Loucy (cell line): ENCODE results near the gene PECR.

Experiments used
- EZH2phosphoT487 ChIP-seq: fragments of 200-600 bp; IDR thresholded peaks from 2 replicates; pipeline ENCODE4 v1.6.1; 2018; ENCODE audit warnings: antibody characterized with exemption, mild to moderate bottlenecking, moderate library complexity, borderline replicate concordance
- TF ChIP-seq, protein P1 (sequence below): fragments of 200-600 bp; sonication (generic); conservative IDR thresholded peaks from 2 replicates; pipeline ENCODE4 v1.5.1; 2014; ENCODE audit warnings: mild to moderate bottlenecking, antibody characterized with exemption, low read length

DNA sequence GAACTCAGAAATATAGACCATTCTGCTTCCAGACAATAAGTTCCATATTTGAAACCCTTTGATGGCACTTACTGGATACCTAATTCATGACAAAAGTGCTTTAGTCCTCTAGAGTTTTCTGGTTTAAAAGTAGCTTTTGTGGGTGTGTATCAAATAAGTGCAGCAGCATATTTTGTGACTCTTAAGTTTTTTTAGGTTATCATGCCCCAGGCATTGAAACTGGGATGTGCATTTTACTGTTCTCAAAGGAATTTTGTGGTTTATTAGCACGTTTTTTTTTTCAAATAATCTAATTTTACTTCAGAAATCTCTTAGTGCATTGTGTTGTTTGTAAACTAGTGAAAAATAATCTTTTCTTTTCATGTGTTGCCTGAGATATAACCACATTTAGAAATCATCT lies 29.0 kb upstream of the PECR start:
- TF ChIP-seq, protein P1, sequence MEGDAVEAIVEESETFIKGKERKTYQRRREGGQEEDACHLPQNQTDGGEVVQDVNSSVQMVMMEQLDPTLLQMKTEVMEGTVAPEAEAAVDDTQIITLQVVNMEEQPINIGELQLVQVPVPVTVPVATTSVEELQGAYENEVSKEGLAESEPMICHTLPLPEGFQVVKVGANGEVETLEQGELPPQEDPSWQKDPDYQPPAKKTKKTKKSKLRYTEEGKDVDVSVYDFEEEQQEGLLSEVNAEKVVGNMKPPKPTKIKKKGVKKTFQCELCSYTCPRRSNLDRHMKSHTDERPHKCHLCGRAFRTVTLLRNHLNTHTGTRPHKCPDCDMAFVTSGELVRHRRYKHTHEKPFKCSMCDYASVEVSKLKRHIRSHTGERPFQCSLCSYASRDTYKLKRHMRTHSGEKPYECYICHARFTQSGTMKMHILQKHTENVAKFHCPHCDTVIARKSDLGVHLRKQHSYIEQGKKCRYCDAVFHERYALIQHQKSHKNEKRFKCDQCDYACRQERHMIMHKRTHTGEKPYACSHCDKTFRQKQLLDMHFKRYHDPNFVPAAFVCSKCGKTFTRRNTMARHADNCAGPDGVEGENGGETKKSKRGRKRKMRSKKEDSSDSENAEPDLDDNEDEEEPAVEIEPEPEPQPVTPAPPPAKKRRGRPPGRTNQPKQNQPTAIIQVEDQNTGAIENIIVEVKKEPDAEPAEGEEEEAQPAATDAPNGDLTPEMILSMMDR = no peak
- TF ChIP-seq EZH2phosphoT487 = no peak
